Hepatocyte (in vitro differentiated cells): ENCODE measurements around the gene CWH43. TPM values are rescaled to one million over a fixed set of nuclear protein-coding genes. Genes with fewer than 3 reads are reported as not detected.

Source experiments
- DNase-seq: peaks from one replicate; pipeline ENCODE4 v3.0.0-alpha.2; 2016; ENCODE audit warnings: low spot score
- H2AFZ ChIP-seq: fragments of 200-600 bp; sonication (generic); 2 replicates; pipeline ENCODE4 v1.6.0; 2016; ENCODE audit warnings: antibody characterized with exemption, mild to moderate bottlenecking
- H3K27ac ChIP-seq: fragments of 200-600 bp; sonication (generic); 2 replicates; pipeline ENCODE4 v1.5.1; 2016; ENCODE audit warnings: mild to moderate bottlenecking
- H3K27me3 ChIP-seq: fragments of 200-600 bp; sonication (generic); 2 replicates; pipeline ENCODE4 v1.6.1; 2016
- H3K36me3 ChIP-seq: fragments of 200-600 bp; sonication (generic); replicated peaks from 2 replicates; pipeline ENCODE4 v1.5.1; 2016; ENCODE audit warnings: low read depth; ENCODE audit not compliant: insufficient read depth
- H3K4me1 ChIP-seq: fragments of 200-600 bp; sonication (generic); 2 replicates; pipeline ENCODE4 v1.5.1; 2016; ENCODE audit warnings: mild to moderate bottlenecking, moderate library complexity; ENCODE audit not compliant: insufficient read depth
- H3K4me2 ChIP-seq: fragments of 200-600 bp; sonication (generic); 2 replicates; pipeline ENCODE4 v1.6.0; 2016
- H3K4me3 ChIP-seq: fragments of 200-600 bp; sonication (generic); 2 replicates; pipeline ENCODE4 v1.5.1; 2016; ENCODE audit warnings: mild to moderate bottlenecking
- H3K79me2 ChIP-seq: fragments of 200-600 bp; sonication (generic); 2 replicates; pipeline ENCODE4 v1.6.0; 2017; ENCODE audit warnings: mild to moderate bottlenecking
- H3K9me2 ChIP-seq: fragments of 200-600 bp; sonication (generic); replicated peaks from 2 replicates; pipeline ENCODE4 v1.6.0; 2017; ENCODE audit warnings: mild to moderate bottlenecking; ENCODE audit not compliant: insufficient read depth
- H3K9me3 ChIP-seq: fragments of 200-600 bp; sonication (generic); 2 replicates; pipeline ENCODE4 v1.5.1; 2016; ENCODE audit warnings: low read depth, mild to moderate bottlenecking
- H4K20me1 ChIP-seq: fragments of 200-600 bp; sonication (generic); 2 replicates; pipeline ENCODE4 v1.6.0; 2016; ENCODE audit warnings: mild to moderate bottlenecking; ENCODE audit not compliant: insufficient read depth, poor library complexity, severe bottlenecking
- CTCF ChIP-seq: fragments of 200-600 bp; sonication (generic); IDR thresholded peaks from 2 replicates; pipeline ENCODE4 v1.5.1; 2016; ENCODE audit warnings: antibody characterized with exemption, mild to moderate bottlenecking; ENCODE audit not compliant: poor library complexity
- EZH2 ChIP-seq: fragments of 200-600 bp; sonication (generic); IDR thresholded peaks from 2 replicates; pipeline ENCODE4 v1.6.1; 2016; ENCODE audit warnings: antibody characterized with exemption, mild to moderate bottlenecking, borderline replicate concordance
- EZH2phosphoT487 ChIP-seq: fragments of 200-600 bp; sonication (generic); IDR thresholded peaks from one replicate; pipeline ENCODE4 v1.6.1; 2018; ENCODE audit warnings: antibody characterized with exemption, mild to moderate bottlenecking, low read depth, moderate library complexity; ENCODE audit not compliant: unreplicated experiment, severe bottlenecking
- WGBS: methylation state at CpG from one replicate; pipeline ENCODE4 v1.1.6; 2016; ENCODE audit warnings: low lambda C conversion rate; ENCODE audit errors: missing lambda C conversion rate; 5-methylcytosine and 5-hydroxymethylcytosine counted together
- polyA plus RNA-seq: library from polyadenylated mRNA; unstranded; fragments of >200 nt; fragmentation: Nextera tagmentation; extraction: Ambion mirVana; gene quantifications from 2 replicates; pipeline ENCODE4 v1.2.1, GENCODE V29; 2016
- total RNA-seq: library from RNA; depleted of rRNA; stranded (reverse); fragments of >200 nt; gene quantifications from 2 replicates; pipeline ENCODE4 v1.2.3, GENCODE V29; 2014

CWH43 gene
- total and polyA plus RNA-seq, 2 experiments from 2014 or later, result not detected

- no peaks in the 10 kb centered on the region for H3K4me1 ChIP-seq
- no peaks in the 10 kb centered on the region for H3K9me3 ChIP-seq
- WGBS, result 39% methylated on average over 1 of the region's 1 CpG
- H3K79me2 ChIP-seq, result no peaks in the 10 kb centered on the region
- H2AFZ ChIP-seq, result no peak overlapping the region
- no peak for TF ChIP-seq EZH2phosphoT487
- no peak for TF ChIP-seq EZH2
- TF ChIP-seq CTCF, result peak; percentile 35
- no peak overlapping the region for H3K4me2 ChIP-seq
- H4K20me1 ChIP-seq, result no peaks in the 10 kb centered on the region
- H3K27me3 ChIP-seq, result no peaks in the 10 kb centered on the region
- no peaks in the 10 kb centered on the region for H3K36me3 ChIP-seq
- peak; percentile 39 for DNase-seq
- H3K4me3 ChIP-seq, result no peak overlapping the region
- no peak overlapping the region for H3K27ac ChIP-seq
- H3K9me2 ChIP-seq, result no peaks in the 10 kb centered on the region
Observed at GRCh38 chr4:48943387-48943786, 42.7 kb upstream of the CWH43 start.

- H3K9me2 ChIP-seq, result no peaks in the 10 kb centered on the region
- no peak overlapping the region for H3K27ac ChIP-seq
- H4K20me1 ChIP-seq, result no peaks in the 10 kb centered on the region
- TF ChIP-seq EZH2, result no peak
- no peak for TF ChIP-seq EZH2phosphoT487
- TF ChIP-seq CTCF, result no peak
- no peak for DNase-seq
- WGBS, result 88% methylated on average over 8 of the region's 8 CpGs
- H2AFZ ChIP-seq, result no peak overlapping the region
- H3K27me3 ChIP-seq, result no peaks in the 10 kb centered on the region
- H3K36me3 ChIP-seq, result no peaks in the 10 kb centered on the region
- H3K4me1 ChIP-seq, result no peaks in the 10 kb centered on the region
- no peaks in the 10 kb centered on the region for H3K9me3 ChIP-seq
- no peaks in the 10 kb centered on the region for H3K79me2 ChIP-seq
- no peak overlapping the region for H3K4me2 ChIP-seq
- H3K4me3 ChIP-seq, result no peak overlapping the region
Observed at GRCh38 chr4:48944252-48944651, 41.8 kb upstream of the CWH43 start.

- Histone ChIP-seq H3K36me3 (no peaks in the 10 kb centered on the region), H2AFZ (no peak overlapping the region), H3K27ac (no peak overlapping the region), H3K4me1 (no peaks in the 10 kb centered on the region), H3K4me2 (no peak overlapping the region), H3K27me3 (no peaks in the 10 kb centered on the region), H3K9me3 (no peaks in the 10 kb centered on the region), H4K20me1 (no peaks in the 10 kb centered on the region), H3K79me2 (no peaks in the 10 kb centered on the region), H3K4me3 (no peak overlapping the region), H3K9me2 (no peaks in the 10 kb centered on the region)
- 82% methylated on average over 6 of the region's 6 CpGs for WGBS
- TF ChIP-seq EZH2phosphoT487 (no peak), CTCF (peak; percentile 15)
- no peak for DNase-seq
Observed at GRCh38 chr4:48944756-48945241, 41.3 kb upstream of the CWH43 start.

GRCh38 chr4:48945981-48946380 lies 40.1 kb upstream of the CWH43 start:
- Histone ChIP-seq H3K4me3 (no peak overlapping the region), H3K36me3 (no peaks in the 10 kb centered on the region), H4K20me1 (no peaks in the 10 kb centered on the region), H3K4me1 (no peaks in the 10 kb centered on the region), H3K27ac (no peak overlapping the region), H3K9me3 (no peaks in the 10 kb centered on the region), H3K4me2 (no peak overlapping the region), H3K9me2 (no peaks in the 10 kb centered on the region), H3K79me2 (no peaks in the 10 kb centered on the region), H2AFZ (no peak overlapping the region), H3K27me3 (no peaks in the 10 kb centered on the region)
- DNase-seq, result no peak
- no peak for TF ChIP-seq CTCF
- WGBS, result 79% methylated on average over 2 of the region's 2 CpGs
